NCI-H446 (cell line): ENCODE data around the gene CNTNAP2.
A peak's percentile ranks its signal among the peaks of the same experiment; 100 is the strongest.

Source experiments
- DNase-seq, 2 experiments: peaks; one replicate each; lab custom pipeline; 2025; lab: John Stamatoyannopoulos, UW

Gene CNTNAP2

DNA sequence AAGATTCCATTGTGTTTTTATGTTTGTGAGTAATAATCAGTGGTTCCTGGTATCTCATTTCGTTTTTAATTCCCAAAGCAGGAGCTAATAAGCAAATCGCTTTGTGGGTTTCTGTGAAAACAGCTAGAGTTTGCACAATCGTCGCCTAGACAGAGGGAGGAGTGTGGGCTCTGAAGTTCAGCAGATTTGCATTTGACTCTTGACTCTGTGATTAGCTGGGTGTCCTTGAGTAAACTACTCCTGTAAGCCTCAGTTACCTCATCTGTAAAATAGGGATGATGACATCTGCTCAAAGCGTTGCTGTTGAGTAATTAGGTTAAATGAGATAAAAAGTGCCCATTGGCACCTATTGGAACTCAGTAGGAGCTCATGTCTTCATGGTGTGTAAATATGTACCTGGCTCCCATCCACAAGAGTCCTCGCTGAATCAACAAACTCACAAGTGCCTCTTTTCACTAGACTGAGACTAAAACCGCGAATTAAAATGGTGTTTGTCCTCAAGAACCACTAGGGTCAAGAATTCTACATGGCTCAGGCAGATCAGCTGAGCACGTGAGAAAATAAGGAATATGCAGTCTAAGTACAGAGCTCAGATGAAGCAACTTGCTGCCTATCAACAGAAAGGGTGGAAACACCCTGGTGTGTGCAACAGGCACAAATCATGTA is 2088.2 kb downstream of the CNTNAP2 start:
- DNase-seq = no peak

DNA sequence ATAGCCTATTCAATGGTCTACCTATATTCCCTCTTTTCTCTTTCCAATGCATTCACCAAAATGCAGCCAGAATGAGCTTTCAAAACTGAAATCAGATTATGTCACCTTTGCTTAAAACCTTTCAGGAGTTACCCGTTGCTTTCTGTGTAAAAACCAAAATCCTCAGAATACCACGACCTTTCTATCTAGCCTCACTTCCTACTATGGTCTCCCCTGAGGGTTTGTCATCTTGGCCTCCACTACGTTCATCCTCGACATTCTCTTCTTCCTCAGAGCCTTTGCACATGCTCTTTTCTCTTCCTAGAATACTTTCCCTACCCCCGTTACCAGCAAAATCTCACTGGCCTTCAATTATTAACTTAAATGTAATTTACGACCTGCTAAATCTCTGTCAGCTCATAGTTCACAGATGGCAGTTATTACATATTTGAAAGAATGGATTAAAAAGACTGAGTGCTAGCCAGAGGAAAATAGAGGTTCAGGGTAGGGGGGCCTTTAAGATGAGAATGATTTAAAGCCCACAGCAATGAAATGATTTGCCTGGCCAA is 2093.1 kb downstream of the CNTNAP2 start:
- no peak for DNase-seq

DNA sequence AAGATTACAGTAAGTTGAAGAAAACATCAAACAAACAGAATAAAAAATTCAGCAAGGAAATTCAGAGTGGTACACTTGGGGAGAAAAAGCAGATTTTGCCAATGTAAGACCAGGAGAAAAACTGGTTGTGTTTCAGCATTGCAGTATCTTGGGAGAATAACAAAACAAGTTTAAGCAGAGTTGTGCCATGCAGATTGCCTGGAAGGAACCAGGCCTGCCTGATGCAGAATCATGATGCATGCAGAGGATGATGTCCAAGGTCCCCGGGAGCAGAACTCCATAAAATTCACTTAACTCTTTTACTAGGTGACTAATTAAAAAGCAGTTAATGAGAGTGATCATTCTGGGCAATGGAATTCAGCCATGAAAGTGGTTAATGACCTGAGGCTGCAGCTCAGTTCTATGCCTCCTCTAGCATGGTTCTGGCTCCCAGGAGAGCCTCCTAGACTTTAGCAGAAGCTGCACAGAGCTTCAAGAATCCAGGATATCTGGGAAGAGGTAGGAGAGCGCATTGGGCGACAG is 2094.3 kb downstream of the CNTNAP2 start:
- DNase-seq = no peak

DNA sequence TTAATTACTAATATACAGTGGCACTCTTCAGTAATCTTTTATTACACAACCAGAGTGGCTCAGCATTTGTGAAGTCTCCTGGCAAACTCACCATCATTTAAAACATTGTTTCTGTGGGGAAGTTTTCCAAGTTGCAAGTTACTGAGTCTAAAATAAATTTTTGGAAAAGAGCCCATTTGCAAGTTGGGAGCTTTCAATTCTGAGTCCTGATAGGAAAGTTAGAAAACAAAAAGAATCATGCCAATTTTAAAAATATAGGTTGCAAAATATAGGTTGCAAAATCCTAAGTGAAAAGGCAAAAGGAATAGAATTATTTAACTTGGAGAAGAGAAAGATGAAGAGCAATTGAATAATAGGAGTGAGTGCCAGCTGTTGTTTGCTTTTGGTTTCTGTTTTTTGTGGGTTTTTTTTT is 2095.1 kb downstream of the CNTNAP2 start:
- DNase-seq = peak in 1 of 2 experiments; percentile 32

DNA sequence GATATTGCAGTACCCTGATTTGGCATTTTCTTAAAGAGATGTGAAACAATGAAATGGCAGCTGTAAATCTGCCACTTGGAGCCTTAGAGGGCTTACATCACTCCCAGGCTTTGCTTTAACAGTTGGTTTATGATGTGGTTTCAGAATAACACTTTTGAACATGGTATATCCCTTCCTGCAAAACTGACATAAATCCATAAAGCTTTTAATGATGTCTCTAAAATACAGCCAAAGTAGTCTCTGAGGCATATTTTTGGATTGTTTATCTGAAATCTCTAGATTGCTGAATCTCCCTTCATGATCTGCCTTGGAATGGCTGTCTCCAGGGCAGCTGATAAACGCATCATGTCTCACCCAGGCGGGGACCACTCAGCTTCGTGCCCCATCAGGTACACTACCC is 2096.1 kb downstream of the CNTNAP2 start:
- no peak for DNase-seq

DNA sequence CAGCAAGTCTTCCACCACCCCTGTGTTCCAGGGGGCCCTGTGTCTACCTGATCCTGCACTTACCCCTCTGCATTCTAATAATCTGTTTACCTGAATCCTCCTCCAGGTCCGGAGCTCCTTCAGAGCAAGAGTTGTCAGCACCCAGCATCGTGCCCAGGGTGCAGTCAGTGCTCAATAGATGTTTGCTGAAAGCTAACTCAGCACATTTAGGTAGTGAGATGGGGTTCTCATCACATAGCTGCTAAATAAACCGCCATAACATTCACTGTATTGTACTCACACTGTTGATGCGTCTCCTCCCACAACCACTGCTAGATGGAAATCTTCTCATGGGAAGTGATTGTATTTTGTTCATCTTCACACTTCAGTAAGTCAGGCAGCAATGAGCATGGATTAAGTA is 2097.5 kb downstream of the CNTNAP2 start:
- no peak for DNase-seq

DNA sequence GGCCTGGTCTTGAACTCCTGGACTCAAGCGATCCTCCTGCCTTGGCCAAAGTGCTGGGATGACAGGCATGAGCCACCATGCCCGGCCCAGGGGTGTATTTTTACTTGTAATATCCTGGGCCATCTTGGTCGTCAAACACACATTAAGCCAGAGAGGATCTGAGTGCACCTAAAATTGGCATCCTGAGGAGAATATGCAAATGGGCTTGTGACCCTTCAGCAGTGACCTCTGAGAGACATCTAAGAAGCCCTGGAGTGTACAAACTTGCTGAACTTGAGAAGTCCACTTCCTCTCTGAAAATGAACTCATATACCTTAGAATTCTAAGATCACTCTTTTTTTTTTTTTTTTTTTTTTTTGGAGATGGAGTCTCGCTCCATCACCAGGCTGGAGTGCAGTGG is 2102.0 kb downstream of the CNTNAP2 start:
- no peak for DNase-seq

DNA sequence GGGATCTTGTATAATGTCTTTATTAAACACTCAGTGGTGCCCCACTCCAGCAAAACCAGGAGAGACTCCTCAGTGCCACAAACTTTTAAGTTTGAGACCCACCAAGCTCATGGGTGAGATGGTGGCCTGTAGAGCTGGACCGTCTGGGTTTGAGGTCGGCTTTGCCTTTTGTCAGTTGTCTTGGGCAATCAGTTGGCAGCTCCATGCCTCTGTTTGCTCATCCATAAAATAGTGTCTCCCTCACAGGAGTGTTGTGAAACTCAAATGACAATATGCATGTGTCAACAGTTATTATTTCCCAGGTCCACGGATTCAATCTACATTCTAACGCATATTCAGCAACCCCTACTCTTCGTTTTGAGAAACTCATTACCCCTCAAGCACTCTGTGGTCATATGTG is 2106.1 kb downstream of the CNTNAP2 start:
- no peak for DNase-seq

DNA sequence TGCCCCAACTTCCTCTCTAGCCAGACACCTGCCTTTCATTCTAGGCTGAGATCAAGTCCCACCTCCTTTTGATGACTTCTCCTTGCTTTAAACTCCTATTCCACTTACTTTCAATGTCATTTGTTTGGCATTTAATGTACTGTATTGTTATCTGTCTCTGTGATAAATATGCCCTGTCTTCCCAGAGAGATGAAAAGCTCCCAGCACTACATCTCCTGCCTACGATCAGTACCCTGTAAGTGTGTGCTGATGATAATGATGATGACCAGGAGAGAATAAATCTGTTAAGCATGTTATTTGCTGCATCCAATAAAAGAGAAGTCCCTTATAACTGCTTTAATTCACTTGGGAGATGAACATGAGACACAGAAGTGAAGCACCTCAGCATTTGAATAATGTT is 2106.6 kb downstream of the CNTNAP2 start:
- no peak for DNase-seq

DNA sequence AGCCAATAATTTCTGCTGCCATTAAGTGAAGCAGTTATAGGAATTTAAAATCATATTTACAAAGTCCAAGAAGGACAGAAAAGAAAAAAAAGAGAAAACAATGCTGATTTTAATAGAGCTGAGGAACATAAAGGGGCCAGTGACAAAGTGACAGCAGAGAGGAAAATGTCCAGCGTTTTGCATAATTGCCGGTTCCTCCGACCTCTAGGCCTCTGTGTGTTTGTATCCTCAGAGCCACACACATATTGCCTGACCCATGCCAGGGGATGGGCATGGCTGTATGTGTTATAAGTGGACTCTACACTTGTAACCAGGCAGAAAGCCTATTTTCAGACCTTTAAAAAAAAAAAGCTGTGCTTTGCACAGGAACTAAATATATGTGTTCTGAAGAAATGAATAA is 2107.1 kb downstream of the CNTNAP2 start:
- DNase-seq = no peak

DNA sequence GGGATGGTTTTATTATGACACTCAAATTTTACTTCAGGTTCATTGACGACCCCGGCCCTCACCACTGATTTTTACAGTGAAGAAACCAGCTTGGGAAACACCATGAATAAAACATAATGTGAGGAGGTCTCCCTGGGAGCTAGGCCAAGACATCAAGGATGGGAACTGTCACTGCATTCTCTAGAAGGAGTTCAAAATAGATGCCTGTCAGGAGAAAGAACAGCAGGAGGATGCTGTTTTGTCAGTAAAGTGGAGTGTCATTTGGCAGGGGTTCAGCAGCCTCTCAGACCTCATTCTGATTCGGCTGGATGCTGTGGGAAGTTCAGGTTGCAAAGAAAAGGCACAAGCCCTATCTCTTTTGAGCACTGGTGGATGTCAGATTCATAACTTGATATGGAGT is 2113.7 kb downstream of the CNTNAP2 start:
- DNase-seq = peak; percentile 41 to 74

DNA sequence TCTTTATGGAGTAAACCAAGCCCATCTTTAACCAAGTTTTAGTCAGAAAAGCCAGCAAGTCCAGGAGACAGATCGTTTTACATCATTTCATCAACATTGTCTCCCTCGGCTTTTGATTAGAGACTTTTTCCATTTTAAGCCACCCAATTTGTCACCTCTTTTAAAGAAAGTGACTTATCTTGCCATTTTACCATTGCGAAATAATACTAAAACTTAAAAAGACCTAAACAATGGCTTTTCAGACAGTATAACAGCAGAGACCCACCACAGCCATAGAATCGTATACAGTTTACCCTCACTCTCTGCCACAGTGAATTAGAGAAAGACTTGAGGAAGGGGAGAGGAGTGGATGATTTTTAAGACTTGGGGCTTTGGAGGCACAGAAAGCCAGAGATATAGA is 2114.3 kb downstream of the CNTNAP2 start:
- no peak for DNase-seq

DNA sequence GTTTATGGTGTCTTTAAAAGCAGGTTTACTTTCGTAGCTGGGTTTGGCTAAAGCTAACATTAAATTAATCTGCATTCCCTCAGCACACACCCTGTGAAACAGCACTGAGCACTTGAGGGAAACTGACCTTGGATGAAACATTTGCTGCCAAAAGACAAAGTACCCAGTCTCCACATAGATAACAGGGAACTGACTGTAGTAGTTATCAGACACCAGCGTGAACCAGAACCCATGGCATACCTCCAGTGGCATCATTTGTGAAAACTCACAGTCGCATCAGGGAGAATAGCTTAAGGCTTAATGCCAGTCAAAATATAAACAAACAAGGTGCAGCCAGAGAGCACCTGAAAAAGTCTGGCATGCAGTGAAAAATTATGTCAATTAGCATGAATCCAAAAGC is 2116.2 kb downstream of the CNTNAP2 start:
- DNase-seq = no peak

DNA sequence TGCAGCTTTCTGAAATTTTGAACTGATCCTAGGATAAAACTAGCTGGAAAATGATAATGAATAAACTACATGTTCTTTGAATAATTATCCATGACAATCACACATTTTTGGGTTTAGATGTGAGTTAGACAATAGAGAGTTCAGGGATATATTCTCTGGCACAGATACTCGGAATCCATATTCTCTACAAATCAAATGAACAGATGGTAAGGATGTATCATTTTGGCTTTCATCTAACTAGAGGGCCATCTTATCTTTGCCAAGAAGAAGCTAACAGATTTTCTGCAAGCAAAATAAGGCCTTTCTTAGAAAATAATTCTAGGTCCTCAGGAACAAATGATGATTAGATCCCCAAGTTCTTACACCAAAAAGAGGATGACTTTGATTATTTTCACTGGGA is 2118.1 kb downstream of the CNTNAP2 start:
- peak in 1 of 2 experiments; percentile 50 for DNase-seq

DNA sequence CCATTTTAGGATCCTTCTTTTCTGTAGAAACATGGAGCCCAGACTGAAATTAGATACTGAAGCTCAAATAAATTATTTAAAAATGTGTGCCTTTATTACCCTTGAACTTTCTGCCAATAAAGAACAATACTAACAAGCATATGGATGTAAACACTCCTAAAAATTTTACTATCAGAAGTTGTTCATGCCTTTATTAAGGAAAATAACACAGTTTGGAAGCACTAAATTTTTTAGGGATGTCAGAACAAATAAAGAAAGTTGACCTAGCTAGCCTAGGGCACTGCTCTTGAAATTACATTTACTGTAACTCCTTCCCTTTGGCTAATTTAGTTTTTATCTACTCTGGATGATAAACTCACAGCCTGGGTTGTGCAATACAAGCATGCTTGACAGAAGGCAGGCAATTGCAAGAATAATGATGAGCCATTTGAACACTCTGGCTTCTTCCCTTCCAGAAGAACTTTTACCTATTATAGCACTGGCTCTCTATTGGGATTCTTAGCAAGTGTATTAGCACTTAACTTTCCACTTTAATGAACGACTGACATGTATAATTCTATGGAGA is 2122.2 kb downstream of the CNTNAP2 start:
- DNase-seq = no peak

DNA sequence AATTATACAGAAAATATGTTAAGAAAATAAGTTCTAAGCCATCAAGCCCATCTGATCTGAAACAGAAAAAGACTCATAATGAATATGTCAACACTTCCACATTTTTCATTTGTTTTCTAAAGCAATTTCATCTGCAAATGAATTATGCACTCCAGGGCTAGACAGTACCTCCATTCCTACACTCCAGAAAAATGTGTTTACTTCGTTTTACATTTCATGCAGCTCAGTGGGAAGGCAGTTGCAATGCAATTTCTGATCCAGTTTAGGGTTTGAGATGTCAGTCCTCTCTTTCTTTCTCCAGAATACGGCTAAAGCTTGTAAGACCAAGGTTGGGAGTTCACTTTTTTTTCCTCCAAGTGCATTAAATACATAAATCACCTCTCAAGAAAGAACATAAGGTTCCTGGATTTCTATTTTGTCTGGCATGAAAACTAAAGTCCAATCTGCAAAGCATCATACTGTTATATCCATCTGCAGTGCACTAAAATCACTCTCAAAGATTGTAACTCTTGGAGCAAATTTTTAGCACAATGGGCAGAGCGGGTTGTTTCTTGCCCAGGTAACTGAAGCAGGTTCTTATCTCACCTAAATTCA is 2125.2 kb downstream of the CNTNAP2 start:
- DNase-seq = no peak

DNA sequence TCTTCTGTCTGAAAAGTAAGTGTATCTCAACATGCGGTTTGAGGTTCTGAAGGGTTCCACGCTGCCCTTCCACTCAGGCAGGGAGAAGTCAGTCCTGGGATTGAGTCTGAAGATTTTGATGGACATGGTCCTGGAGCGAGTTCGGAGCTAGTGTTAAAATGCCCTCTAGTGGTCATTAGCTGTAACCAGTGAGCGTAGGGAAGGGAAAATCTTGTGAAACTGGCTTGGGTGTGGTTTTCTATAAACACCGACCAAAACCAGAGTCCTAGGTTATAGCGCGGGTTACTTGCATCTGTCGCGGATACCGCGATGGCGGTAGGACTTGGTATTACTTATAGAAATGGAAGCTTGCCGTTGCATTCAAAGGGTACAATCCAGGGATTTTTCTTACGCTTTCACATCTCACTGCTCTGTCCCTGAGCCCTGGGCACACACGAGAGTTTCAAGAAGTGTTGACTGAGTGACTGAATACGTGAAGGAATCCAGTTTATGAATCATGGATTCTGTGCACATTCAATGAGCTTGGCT is 2125.8 kb downstream of the CNTNAP2 start:
- DNase-seq = peak; percentile 49 to 77

DNA sequence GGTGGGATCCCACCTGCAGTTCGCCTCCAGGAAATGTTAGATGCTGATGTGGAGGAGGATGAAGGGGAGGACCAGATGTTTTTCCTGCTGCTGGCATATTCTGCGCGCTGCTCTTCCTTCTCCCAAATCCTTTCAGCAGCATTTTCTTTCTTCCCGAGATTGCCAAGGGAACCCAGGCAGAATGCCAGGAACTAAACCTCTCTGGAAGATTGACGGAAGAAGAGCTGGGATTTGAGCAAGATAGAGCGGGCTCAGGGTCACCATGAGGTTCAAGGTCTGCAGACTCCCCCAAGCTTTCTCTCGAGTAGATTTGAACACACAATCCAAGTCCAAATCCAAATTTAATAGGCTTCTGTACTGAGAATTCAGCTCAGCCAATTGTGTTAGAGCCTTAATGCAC is 2128.8 kb downstream of the CNTNAP2 start:
- DNase-seq = peak; percentile 20 to 61

DNA sequence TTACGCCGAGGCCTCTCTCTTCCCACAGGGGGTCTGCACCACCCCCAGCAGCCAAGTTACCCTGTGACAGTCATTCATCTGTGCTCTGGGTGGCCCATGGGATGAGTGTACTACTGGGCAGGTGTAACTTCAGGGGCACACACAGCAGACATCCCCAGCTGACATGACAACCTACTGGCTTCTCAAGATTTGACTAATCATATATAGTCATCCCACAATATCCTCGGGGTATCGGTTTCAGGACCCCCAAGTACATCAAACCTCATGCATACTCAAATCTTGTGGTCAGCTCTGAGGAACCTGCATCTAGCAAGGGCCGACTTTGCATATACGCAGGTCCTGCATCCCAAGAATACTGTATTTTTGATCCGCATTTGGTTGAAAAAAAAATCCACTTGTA is 2137.0 kb downstream of the CNTNAP2 start:
- DNase-seq = no peak

DNA sequence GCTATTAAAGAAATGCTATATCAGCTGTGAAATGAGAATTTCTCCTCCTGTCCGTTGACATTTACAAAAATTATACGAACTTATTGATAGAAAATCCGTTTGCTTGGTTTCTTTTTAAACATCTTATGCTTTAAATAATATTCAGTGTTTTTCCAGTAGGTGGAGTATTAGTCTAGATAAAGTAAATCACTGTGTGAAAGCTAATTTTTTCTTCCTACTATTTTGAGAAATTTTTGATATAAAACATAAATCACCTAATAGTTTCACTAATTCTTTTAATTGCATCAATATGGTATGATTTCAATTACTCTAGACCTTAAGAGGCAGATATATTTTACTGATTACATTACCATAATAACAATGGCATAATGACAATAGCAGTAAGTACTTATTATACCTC is 2138.7 kb downstream of the CNTNAP2 start:
- no peak for DNase-seq

DNA sequence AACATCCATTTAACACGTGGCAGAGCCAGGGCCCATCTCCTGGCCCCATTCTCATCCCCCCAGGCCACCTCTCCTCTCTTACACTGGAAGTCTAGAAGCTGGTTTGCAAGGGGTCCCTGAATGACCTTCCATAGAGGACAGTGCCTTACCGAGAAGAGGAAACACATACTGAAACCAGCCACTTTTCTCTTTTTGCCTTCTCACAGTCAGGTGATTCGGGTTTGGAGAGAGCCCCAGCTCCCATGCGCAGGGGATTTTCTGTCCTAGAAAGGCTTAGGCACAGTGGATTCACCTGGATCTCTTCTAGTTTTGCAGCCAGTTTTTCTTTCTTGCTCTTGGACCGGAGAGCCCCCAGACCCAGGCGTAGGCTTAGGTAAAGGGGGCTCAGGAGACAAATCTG is 2139.8 kb downstream of the CNTNAP2 start:
- DNase-seq = no peak

DNA sequence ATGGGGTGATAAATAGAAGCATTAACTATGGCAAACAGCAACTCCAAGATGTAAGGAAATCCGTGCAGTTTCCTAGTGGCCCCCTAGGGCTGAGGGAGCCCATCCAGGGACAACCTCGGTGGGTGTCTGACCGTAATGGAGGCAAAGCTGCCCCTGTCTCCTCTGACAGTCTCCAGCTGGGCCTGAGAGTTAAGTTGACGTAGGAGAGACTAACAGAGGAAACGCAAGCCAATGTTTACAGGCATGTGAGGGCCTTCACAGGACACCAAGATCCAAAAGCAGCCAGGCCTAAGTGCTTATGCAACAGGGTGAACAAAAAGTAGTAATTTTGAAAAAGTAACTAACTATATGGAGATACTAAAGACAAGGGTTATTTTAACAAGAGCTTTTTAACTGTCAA is 2144.0 kb downstream of the CNTNAP2 start:
- no peak for DNase-seq

DNA sequence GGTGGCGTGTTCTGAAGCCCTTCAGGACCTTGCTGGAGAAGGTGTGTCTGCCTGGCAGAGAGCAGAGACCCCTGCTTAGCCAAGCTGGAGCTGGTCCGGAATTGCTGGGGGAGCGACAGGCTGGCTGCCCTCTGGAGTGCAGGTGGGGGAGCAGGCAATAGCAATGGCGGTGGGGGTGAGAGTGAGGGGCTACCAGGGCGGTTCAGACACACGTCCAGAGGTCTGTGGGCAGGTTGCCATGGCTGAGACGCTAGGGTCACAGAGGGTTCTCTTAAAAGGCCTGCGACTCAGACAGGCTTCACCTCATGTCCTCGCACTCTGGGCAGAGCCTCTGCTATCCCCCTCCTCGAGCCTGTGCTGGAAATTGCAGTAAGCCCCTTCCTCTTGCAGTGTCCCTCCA is 2144.9 kb downstream of the CNTNAP2 start:
- DNase-seq = no peak
